ENCODE data around the gene CENPN.

- TF ChIP-seq CTCF (IDR thresholded peaks at IDR 0.05 in 2 of 3, conservative IDR thresholded peaks at IDR 0.05 in 1 of 3; ENCODE audit: borderline replicate concordance in 1 of 3, insufficient read depth in 1 of 3, low read depth in 2 of 3, low read length in 2 of 3) = no peak
- TF ChIP-seq TCF7L2 (IDR thresholded peaks at IDR 0.05; ENCODE audit: borderline replicate concordance, extremely low read depth, insufficient read depth, insufficient read length) = no peak
- no peak for TF ChIP-seq POLR2A (IDR thresholded peaks at IDR 0.05; ENCODE audit: borderline replicate concordance, extremely low read depth, insufficient read depth, insufficient read length)
- no peak for TF ChIP-seq RAD21 (IDR thresholded peaks at IDR 0.05; ENCODE audit: low read depth)
- no peak for TF ChIP-seq REST (IDR thresholded peaks at IDR 0.05; ENCODE audit: low read depth)
- no peak for TF ChIP-seq SIN3A (IDR thresholded peaks at IDR 0.05; ENCODE audit: low read depth)
- TF ChIP-seq ZBTB33 (IDR thresholded peaks at IDR 0.05; ENCODE audit: extremely low read depth, insufficient replicate concordance, low read length) = no peak
- TF ChIP-seq YY1 (IDR thresholded peaks at IDR 0.05; ENCODE audit: extremely low read depth, insufficient replicate concordance, low read depth, low read length) = no peak
- no peak for TF ChIP-seq EZH2 (IDR thresholded peaks at IDR 0.05)
- no peak for TF ChIP-seq SP1 (IDR thresholded peaks at IDR 0.05; ENCODE audit: low read depth)
- TF ChIP-seq SRF (IDR thresholded peaks at IDR 0.05; ENCODE audit: low read depth) = no peak
Measured at GRCh38 chr16:80985611-80986010, 21.4 kb upstream of the CENPN start.
